Activated T-helper 9 cell treated with anti-CD3 and anti-CD28 coated beads, Interleukin-2, amount 50 U/mL, for 16 hours (primary cell): Measurements from ENCODE around the gene GMNN.
"Not testable (repeated sequence)": the region's sequence is repeated elsewhere in the genome, so short reads cannot be mapped to it uniquely, and the experiment has no call there.

ENCODE experiments used
- DNase-seq: peaks from one replicate; pipeline ENCODE4 v3.0.0-alpha.2; 2020; ENCODE audit warnings: low read depth

GMNN gene

DNA sequence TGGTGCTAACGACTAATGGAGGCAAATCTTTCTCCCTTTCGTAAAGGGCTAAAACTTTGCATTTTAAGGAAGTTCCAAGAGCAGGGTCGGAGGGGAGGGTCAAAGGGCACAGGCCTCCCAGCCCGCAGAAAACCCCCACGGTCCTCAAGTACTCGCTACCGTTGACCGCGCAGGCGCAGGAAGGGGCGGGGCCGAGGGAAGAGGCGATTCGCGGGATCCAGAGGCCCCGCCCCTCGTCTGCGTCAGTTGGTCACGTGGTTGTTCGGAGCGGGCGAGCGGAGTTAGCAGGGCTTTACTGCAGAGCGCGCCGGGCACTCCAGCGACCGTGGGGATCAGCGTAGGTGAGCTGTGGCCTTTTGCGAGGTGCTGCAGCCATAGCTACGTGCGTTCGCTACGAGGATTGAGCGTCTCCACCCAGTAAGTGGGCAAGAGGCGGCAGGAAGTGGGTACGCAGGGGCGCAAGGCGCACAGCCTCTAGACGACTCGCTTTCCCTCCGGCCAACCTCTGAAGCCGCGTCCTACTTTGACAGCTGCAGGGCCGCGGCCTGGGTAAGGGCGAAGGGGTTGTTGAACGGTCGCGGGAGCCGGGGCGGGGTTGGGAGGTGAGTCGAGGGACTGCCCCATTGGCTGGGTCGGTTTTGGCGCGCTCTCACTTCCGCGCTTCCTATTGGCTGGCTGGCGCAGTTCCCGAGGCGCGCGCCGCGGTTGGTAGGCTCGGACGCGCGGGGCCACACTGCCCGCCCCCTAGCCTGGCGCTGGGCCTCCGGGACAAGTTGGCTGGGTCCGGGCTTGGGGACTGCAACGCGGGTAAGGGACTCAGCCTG, at the start of gene GMNN:
Gene GMNN, plus strand, starts transcription at position 242 of the 824 bp plus-strand sequence. CDS start 2,310 bp downstream, outside the sequence.
- peak; percentile 98 for DNase-seq

DNA sequence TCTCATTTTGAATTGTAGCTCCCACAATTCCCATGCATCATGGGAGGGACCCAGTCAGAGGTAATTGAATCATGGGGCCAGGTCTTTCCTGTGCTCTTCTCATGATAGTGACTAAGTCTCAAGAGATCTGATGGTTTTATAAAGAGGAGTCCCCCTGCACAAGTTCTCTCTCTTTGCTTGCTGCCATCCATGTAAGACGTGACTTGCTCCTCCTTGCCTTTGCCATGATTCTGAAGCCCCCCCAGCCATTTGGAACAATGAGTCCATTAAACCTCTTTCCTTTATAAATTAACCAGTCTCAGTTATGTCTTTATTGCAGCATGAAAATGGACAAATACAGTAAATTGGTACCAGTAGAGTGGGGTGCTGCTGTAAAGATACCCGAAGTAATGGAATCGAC, 44.1 kb upstream of the GMNN start:
- not testable (repeated sequence) for DNase-seq

DNA sequence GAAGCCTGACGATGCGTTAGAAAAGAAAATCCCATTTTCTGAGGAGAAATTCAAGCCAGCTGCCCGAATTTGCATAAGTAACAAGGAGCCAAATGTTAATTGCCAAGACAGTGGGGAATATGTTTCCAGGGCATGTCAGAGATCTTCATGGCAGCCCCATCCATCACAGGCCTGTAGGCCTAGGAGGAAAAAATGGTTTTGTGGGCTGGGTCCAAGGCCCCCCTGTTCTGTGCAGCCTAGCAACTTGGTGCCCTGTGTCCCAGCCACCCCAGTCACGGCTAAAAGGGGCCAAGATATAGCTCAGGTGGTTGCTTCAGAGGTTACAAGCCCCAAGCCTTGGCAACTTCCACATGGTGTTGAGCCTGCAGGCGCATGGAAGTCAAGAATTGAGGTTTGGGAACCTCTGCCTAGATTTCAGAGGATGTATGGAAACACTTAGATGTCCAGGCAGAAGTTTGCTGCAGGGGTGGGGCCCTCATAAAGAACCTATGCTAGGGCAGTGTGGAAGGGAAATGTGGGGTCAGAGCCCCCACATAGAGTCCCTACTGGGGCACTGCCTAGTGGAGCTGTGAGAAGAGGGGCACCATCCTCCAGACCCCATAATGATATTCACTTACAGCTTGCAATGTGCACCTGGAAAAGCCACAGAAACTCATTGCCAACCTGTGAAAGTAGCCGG, 43.1 kb upstream of the GMNN start:
- not testable (repeated sequence) for DNase-seq

DNA sequence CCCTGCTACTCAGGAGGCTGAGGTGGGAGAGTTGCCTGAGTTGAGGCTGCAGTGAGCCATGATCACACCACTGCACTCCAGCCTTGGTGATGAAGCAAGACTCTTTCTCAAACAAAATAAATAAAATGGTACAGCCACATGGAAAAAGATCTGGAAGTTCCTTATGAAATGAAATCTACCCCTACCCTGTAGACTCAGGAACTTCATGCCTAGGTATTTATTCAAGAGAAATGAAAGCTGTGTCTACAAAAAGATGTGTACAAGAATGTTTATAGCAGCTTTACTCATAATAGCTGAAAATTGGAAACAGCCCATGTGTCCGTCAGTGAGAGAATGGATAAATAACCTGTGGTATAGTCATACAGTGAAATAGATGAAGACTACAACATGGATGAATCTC, 40.6 kb upstream of the GMNN start:
- DNase-seq = no peak

DNA sequence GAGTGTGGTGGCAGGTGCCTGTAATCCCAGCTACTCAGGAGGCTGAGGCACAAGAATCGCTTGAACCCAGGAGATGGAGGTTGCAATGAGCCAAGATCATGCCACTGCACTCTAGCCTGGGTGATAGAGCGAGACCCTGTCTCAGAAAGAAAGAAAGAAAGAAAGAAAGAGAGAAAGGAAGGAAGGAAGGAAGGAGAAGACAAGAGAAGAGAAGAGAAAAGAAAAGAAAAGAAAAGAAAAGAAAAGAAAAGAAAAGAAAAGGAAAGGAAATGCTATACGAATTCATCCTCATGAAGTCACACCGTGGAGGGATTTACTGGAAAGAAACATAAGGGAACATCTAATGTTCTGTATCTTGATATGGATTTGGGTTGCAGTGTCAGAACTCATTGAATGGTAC, 40.0 kb upstream of the GMNN start:
- not testable (repeated sequence) for DNase-seq

DNA sequence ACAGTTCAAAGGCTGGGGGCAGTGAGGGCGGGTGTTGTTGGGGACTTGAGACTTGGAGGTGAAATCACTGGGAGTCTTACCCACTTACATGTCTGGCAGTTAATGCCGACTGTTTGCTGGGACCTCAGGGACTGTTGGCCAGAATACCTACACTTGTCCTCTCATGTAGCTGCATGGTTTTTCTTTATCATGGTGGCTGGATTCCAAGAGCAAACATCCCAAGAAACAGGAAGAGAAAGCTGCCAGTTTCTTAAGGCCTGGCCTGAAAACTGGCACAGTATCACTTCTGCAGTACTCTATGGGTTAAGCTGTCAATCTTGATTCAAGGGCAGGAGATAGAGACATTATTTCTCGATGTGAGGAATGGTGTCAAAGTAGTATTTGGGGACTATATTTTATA, 36.0 kb upstream of the GMNN start:
- no peak for DNase-seq

DNA sequence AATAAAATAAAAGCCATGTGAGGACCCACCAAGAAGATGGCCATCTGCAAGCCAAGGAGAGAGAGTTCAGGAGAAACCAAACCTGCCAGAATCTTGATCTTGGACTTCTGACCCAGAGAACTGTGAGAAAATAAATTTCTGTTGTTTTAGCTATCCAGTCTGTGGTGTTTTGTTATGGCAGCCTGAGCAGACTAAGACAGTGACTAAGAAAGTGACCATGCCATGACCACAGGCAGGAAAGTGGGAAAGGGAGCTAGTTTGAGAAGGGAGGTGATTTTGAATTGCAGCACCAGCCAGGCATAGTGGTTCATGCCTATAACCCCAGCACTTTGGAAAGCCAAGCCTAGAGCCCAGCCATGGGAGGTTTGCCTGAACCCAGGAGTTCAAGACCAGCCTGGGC, 33.9 kb upstream of the GMNN start:
- no peak for DNase-seq

DNA sequence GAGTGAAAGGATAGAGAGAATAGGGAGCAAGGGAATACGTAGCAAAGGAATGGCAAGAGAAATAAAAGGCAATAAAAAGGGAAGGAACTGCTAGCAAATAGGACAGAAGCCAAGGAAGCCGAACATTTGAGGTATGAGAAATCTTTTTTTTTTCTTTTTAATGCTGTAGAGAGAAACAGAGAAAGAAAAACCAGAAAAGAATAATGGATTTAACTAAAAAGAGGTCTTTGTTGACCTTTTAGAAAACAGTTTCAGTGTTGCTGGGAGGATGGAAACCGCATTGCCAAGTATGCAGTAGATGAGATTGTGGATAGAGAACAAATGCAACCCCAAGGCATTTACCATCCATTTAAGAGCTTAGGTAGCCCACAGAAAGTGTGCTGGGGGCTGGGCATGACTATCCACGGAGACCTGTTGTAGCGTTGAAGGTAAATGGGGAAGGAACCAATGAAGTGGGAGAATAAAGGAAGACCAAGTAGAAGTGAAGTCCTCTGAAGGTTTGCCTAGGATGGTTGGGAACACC, 32.5 kb upstream of the GMNN start:
- no peak for DNase-seq

DNA sequence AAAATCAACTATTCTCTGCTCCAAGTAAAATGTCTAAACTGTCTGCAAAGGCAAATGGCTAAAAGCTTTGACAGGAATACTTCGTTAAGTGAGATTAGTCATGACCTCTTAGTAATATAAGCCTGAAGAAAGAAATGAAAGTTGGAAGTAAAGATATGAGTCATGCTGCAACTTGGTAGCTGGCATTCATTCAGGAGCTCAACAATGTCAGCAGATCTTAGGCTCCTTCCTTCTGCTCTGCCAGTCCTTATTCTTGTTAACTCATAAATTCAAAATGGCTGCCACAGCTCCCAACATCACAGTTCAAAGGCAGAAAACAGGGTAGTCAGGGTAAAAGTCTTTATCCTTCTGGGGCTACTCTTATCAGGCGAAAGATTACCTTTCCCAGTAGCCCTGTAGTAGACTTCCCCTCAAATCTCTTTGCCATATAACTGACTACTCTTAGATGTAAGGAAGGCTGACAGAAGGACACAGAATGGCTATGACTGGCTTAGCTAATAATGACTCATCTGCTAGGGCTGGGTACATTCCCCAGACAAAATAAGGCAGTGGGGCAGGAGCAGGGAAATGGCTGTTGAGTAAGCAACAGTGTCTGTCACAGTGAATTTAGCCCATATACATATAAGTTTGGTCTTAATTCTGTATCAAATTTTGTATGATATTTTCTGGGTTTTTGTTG, 31.3 kb upstream of the GMNN start:
- DNase-seq = no peak

DNA sequence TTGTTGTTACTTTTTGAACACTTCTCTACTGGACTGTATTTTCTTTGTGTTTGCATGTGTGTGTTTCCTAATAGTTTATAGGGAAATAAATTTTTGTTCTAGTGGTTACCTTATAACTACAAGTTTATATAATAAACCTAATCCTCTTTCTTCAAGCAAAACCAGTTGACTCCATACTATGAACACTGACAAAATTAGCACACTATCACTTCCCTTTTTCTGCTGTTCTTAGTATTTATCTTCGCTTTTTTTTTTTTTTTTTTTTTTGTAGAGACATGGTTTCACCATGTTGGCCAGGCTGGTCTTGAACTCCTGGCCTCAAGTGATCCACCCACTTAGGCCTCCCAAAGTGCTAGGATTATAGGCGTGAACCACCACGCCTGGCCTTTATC, 30.8 kb upstream of the GMNN start:
- no peak for DNase-seq

DNA sequence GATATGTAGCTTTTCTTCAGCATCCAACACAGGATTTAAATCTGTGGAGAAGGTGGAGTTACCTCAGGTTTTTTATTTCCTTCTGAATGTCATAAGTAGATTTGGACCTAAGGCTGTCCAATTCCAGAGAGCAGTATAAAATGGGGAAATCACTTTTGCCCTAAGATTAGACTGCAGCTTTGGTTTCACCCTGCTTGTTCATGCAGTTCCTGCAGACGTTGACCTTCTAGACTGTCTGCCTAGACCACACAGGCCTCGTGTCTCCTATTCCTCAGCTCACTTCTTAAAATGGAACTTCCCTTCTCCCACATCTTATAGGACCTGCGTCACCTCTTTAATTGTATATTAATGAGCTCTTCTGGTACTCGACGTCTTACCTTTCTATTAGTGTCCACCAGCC, 29.8 kb upstream of the GMNN start:
- DNase-seq = no peak

DNA sequence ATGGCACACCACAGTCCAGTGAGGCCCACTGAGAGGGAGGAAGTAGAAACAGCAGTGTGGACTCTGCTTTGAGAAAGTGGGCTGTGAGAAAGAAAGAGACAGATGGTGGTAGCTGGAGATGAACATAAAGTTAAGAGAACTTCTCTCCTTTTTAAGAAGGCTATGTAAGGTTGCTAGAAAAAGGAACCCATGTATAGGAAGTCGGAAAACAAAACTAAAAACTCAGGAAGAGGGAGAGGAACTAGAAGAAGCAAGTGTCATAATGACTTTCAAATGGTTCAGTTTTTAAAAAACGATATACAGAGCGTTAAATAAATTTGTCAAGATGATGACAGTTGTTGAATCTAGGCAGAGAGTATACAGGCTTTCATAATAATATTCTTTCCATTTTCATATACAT, 25.4 kb upstream of the GMNN start:
- no peak for DNase-seq

DNA sequence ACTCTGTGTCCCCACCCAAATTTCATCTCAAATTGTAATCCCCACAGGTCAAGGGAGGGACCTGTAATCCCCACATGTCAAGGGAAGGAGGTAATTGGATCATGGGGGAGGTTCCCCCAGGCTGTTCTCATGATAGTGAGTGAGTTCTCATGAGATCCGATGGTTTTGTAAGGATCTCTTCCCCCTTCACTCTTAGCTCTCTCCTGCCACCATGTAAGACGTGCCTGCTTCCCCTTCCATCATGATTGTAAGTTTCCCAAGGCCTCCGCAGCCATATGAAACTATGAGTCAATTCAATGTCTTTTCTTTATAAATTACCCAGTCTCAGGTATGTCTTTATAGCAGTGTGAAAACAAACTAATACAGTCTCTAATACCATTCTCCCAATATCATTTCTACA, 23.9 kb upstream of the GMNN start:
- DNase-seq = not testable (repeated sequence)

DNA sequence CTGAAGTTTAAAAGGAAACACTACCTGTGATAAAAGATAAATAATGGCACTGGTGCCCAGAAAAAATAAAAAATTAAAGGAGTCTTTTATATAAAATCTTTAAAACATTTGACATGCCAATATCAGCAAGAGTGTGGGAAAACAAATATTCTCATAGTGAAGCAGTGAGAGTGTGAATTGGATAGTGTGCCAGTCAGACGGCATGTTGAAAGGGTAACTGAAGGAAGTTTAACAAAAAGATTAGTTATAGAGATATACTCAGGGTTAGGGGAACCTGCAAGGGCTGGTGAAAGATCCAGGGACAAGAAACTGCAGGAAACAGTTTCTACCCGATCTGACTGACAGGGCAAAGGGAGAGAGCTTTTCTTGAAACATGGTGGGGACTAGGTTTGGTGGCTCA, 22.2 kb upstream of the GMNN start:
- no peak for DNase-seq

DNA sequence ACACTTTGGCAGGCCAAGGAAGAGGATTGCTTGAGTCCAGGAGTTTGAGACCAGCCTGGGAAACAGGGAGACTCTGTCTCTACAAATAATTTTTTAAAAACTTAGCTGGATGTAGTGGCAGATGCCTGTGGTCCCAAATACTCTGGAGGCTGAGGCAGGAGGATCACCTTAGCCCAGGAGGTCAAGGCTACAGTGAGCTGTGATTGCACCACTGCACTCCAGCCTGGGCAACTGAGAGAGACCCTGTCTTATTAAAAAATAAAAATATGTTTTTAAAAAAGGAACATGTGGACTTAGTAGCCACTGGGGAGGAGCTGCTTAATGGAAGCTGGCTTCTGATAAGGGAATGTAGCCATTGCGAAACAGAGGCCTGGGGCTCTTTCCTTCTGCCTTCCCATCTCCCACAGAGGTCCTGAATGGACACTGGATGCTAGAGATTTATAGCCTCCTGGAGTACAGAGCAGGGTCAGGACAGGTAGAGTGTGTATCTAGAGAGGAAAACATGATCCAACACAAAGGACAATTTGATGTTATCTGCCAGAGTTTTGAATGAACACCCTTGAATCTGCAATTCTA, 21.7 kb upstream of the GMNN start:
- no peak for DNase-seq

DNA sequence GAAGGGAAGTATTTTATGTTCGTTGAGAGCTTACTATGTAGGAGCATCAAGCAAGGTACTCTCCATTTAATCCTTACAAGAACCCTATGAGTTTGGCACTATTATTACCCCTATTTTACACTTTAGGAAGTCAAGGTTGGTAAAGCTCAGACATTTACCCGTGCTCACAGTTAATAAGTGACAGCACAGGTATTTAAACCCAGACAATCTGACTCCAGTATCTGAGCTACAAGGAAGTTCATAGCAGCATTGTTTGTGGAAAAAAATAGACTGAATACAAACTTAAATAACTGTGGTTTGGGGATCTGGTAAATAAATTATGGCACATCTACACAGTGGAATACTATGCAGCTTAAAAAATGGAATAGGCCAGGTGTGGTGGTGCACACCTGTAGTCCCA, 21.2 kb upstream of the GMNN start:
- no peak for DNase-seq

DNA sequence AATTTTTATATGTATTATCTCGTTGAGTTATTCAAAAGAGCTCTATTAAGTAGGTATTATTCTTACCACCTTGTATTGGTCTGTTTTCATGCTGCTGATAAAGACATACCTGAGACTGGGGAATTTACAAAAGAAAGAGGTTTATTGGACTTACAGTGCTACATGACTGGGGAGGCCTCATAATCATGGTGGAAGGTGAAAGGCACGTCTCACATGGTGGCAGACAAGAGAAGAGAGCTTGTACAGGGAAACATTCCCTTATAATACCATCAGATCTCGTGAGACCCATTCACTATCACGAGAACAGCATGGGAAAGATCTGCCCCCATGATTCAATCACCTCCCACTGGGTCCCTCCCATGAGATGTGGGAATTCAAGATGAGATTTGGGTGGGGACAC, 20.4 kb upstream of the GMNN start:
- not testable (repeated sequence) for DNase-seq

DNA sequence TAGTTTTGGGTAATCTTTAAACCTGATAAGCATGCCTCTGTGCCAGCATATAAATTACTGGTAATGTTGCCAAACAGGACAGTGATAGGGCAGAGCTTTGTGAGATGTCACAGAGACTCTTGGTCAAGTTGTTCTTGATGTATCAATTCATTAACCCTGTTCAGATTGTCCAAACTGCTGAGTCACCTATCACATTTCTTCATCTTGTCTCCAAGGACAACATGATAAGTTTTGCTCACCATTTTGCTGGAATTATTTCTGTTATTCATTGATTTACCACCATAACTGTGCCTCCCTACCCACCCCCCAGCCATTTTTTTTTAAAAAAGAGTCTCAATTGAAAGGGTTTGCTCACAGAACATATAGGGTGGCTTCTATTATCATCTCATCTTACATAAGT, 19.5 kb upstream of the GMNN start:
- no peak for DNase-seq

DNA sequence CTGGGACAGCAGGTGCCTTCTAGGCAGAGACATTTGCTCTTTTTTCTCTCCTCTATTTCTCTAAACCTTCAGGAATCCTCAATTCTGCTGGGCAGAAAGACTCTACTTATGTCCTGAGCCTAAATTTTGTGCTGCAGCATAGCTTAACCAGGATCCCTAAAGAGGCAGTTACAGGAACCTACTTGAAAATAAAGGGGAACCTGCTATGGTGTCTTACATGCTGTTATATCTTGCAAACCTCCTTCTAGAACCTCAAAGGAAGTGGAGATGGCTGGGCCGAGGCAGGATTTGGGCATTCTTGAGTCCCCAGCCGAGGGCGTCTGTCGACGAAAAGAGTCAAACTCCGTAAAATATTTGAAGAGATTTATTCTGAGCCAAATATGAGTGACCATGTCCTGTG, 17.1 kb upstream of the GMNN start:
- no peak for DNase-seq

DNA sequence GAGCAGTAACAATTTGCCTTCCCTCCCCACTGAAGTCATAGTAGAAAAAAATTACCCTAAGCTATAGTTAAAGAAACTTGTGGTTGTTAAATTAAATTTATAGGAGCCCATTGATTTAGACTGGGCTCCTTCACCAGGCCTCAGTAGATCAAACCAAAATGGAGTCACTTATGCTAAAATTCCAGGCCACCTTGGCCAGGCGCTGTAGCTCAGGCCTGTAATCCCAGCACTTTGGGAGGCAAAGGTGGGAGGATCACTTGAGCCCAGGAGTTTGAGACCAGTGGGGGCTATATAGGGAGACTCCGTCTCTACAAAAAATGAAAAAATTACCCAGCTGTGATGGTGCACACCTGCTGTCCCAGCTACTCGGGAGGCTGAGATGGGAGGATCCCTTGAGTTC, 15.0 kb upstream of the GMNN start:
- DNase-seq = no peak

DNA sequence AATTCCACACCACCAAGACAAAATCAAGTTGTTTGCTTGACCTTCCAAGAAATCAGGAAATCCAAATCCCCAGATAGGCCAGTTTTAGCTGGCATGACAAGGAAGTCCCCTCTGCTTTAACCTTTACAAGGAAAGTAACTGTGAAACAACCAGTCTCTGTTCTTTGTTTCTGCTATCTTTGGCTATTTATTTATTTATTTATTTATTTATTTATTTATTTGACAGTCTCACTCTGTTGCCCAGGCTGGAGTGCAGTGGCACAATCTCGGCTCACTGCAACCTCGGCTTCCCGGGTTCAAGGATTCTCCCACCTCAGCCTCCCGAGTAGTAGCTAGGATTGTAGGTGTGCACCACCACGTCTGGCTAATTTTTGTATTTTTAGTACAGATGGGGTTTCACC, 14.5 kb upstream of the GMNN start:
- DNase-seq = no peak

DNA sequence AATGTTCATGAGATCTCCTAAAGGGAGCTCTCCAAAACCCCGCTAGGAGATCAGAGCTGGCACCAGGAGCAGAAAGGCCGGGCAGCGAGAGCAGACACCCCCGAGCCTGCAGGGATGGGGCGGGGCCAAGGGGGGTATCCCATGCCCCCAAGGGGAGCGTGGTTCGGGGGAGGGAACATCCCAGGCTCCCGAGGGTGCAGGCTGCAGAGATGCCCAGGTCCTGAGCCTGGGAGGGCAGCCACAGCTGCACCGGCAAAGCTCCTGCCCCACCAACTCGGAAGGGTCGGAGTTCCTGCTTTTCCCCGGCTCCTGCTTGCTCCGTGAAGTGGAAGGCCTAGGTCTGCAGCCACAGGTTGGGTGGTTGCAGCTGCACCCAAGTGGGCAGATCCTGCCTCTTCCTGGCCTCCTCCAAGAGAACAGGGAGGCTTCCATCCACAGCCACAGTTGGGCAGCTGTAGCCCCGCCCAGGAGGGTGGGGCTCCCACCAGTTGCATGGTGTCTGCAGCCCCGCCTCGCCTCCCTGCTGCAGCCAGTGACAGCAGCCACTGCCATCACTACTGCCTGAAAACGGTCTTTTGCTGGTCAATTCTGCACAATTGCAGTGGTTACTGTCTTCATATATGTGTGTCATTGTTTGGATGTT, 13.4 kb upstream of the GMNN start:
- no peak for DNase-seq
